Fibroblast of lung (primary cell): ENCODE results near the gene MAT2A. TPM values are rescaled to one million over a fixed set of nuclear protein-coding genes. Genes with fewer than 3 reads are reported as not detected.

Source experiments
- DNase-seq, 2 donors: peaks; one replicate each; pipeline versions ENCODE4 v3.0.0 to v3.0.0-alpha.2; 2010; ENCODE audit warnings: low read depth in 2 of 2
- H2AFZ ChIP-seq: 2 replicates; pipeline ENCODE4 v1.5.1; 2012; ENCODE audit warnings: low read length, control low read depth, inconsistent platforms
- H3K27ac ChIP-seq: 2 replicates; pipeline ENCODE4 v1.5.1; 2011; ENCODE audit warnings: low read length, control low read depth; ENCODE audit not compliant: insufficient read depth
- H3K27me3 ChIP-seq: 2 replicates; pipeline ENCODE4 v1.5.1; 2011; ENCODE audit warnings: mild to moderate bottlenecking, low read length; ENCODE audit not compliant: control insufficient read depth, insufficient read depth
- H3K36me3 ChIP-seq: 2 replicates; pipeline ENCODE4 v1.5.1; 2011; ENCODE audit warnings: low read length; ENCODE audit not compliant: control insufficient read depth, insufficient read depth
- H3K4me1 ChIP-seq: 2 replicates; pipeline ENCODE4 v1.5.1; 2011; ENCODE audit warnings: low read length; ENCODE audit not compliant: control insufficient read depth, insufficient read depth; ENCODE audit errors: extremely low read depth
- H3K4me2 ChIP-seq: 2 replicates; pipeline ENCODE4 v1.5.1; 2011; ENCODE audit warnings: low read length, control low read depth; ENCODE audit not compliant: insufficient read depth; ENCODE audit errors: extremely low read depth
- H3K4me3 ChIP-seq, 4 experiments: fragments of 200-600 bp in 1 of 4; sonication (generic) in 1 of 4; replicated peaks in 1 of 4; 2 replicates each; pipeline ENCODE4 v1.5.1; 2011 to 2016; ENCODE audit warnings: low read length in 4 of 4, low read depth in 3 of 4, mild to moderate bottlenecking in 3 of 4, control low read depth in 2 of 4, inconsistent platforms in 1 of 4, mixed read lengths in 1 of 4; ENCODE audit not compliant: insufficient read depth in 1 of 4; ENCODE audit errors: control extremely low read depth in 1 of 4
- H3K79me2 ChIP-seq: 2 replicates; pipeline ENCODE4 v1.5.1; 2012; ENCODE audit warnings: mild to moderate bottlenecking, low read length, inconsistent platforms; ENCODE audit not compliant: control insufficient read depth, insufficient read depth
- H3K9ac ChIP-seq: 2 replicates; pipeline ENCODE4 v1.5.1; 2011; ENCODE audit warnings: mild to moderate bottlenecking, low read length, control low read depth; ENCODE audit not compliant: insufficient read depth
- H3K9me3 ChIP-seq: 2 replicates; pipeline ENCODE4 v1.5.1; 2012; ENCODE audit warnings: low read depth, low read length; ENCODE audit not compliant: control insufficient read depth, insufficient read depth
- H4K20me1 ChIP-seq: 2 replicates; pipeline ENCODE4 v1.5.1; 2011; ENCODE audit warnings: low read length; ENCODE audit not compliant: control insufficient read depth, insufficient read depth; ENCODE audit errors: extremely low read depth
- CTCF ChIP-seq, 2 donors: IDR thresholded peaks in 1 of 2; conservative IDR thresholded peaks in 1 of 2; 1 replicate in 1 of 2; 2 replicates in 1 of 2; pipeline ENCODE4 v1.5.1; 2011 to 2012; ENCODE audit warnings: low read length in 2 of 2, control low read depth in 1 of 2, inconsistent platforms in 1 of 2, low read depth in 1 of 2, mild to moderate bottlenecking in 1 of 2
- EZH2 ChIP-seq: IDR thresholded peaks from 2 replicates; pipeline ENCODE4 v1.5.1; 2012; ENCODE audit warnings: low read length, control low read depth, mild to moderate bottlenecking; ENCODE audit errors: missing control alignments
- polyA plus RNA-seq, 2 donors: library from polyadenylated mRNA; depleted of rRNA in 1 of 2; stranded (reverse) in 1 of 2; unstranded in 1 of 2; fragments of >200 nt; gene quantifications; 2 replicates each; pipeline ENCODE4 v1.2.1, GENCODE V29; 2011 to 2012; ENCODE audit warnings: missing spikeins in 1 of 2
- total RNA-seq: library from RNA; depleted of rRNA; stranded (reverse); fragments of >200 nt; gene quantifications from 2 replicates; pipeline ENCODE4 v1.2.1, GENCODE V29; 2014

Gene MAT2A
- total and polyA plus RNA-seq, 2 donors (not counting 1 experiment from before 2014, with no cell fraction given), result 270 to 334 TPM

DNA sequence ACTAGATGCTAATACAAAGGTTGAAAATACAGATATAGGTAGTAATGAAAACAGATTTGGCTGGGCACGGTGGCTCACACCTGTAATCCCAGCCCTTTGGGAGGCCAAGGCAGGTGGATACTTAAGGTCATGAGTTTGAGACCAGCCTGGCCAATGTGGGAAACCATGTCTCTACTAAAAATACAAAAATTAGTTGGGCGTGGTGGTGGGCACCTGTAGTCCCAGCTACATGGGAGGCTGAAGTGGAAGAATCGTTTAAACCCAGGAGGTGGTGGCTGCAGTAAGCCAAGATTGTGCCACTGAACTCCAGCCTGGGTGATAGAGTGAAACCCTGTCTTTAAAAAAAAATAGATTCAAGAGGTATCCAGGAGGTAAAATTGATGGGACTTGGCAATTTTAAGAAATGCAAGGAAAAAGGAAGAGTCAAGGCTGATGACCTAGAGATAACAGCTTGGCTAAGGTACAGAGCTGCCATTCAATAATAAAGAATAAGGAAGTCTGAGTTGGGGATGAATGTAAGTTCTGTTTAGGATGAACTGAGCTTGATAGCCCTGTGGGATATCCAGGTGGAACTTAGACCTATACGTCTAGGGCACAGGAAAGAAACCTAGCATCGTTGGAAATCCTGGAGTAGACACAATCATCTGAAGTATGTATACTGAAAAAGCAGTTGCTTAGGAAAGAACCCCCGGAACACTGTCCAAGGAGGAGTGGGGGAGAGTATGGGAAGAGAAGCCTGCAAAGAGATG, 9.1 kb downstream of the MAT2A start:
- TF ChIP-seq CTCF (conservative IDR thresholded peaks at IDR 0.05 in 1 of 2, IDR thresholded peaks at IDR 0.05 in 1 of 2; ENCODE audit: low read depth in 1 of 2, low read length in 2 of 2), result no peak
- TF ChIP-seq EZH2, result no peak
- no peak overlapping the region for H3K27ac ChIP-seq

DNA sequence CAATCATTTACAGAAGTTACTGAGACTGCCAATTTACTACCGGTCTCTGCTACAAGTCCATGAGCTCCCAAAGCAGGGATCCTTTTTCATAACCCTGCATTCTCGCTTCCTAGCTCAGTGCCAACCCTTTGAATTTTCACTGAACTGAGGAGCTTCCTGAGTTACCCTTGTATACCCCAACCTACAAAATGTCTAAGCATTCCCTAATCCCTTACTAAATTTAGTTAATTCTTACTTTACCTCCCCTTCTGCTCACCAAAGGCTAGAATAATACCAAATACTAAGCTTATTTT, 9.6 kb downstream of the MAT2A start:
- no peaks in the 10 kb centered on the region for H4K20me1 ChIP-seq
- no peak overlapping the region for H3K9ac ChIP-seq
- H3K27ac ChIP-seq, result no peak overlapping the region
- no peak overlapping the region for H3K4me3 ChIP-seq
- no peaks in the 10 kb centered on the region for H3K79me2 ChIP-seq
- no peak overlapping the region for H2AFZ ChIP-seq
- no peak for TF ChIP-seq CTCF (conservative IDR thresholded peaks at IDR 0.05 in 1 of 2, IDR thresholded peaks at IDR 0.05 in 1 of 2; ENCODE audit: low read depth in 1 of 2, low read length in 2 of 2)
- TF ChIP-seq EZH2, result no peak
- H3K4me2 ChIP-seq, result no peak overlapping the region
- no peak for DNase-seq
- no peaks in the 10 kb centered on the region for H3K9me3 ChIP-seq
- H3K4me1 ChIP-seq, result peaks cover 11% of the 10 kb centered on the region
- H3K36me3 ChIP-seq, result peaks cover 10% of the 10 kb centered on the region
- H3K27me3 ChIP-seq, result no peaks in the 10 kb centered on the region

More for the DNA sequence above, 9.1 kb downstream of the MAT2A start:
- H3K4me2 ChIP-seq, result no peak overlapping the region
- no peaks in the 10 kb centered on the region for H3K9me3 ChIP-seq
- peaks cover 11% of the 10 kb centered on the region for H3K36me3 ChIP-seq
- H2AFZ ChIP-seq, result no peak overlapping the region
- H3K4me1 ChIP-seq, result peaks cover 11% of the 10 kb centered on the region
- no peaks in the 10 kb centered on the region for H4K20me1 ChIP-seq
- no peak overlapping the region for H3K4me3 ChIP-seq
- H3K27me3 ChIP-seq, result no peaks in the 10 kb centered on the region
- peaks cover 3% of the 10 kb centered on the region for H3K79me2 ChIP-seq
- peak in 1 of 2 donors; percentile 45 for DNase-seq
- H3K9ac ChIP-seq, result no peak overlapping the region

- H2AFZ ChIP-seq, result no peak overlapping the region
- H3K9ac ChIP-seq, result no peak overlapping the region
- H3K27ac ChIP-seq, result no peak overlapping the region
- H4K20me1 ChIP-seq, result no peaks in the 10 kb centered on the region
- H3K79me2 ChIP-seq, result no peaks in the 10 kb centered on the region
- TF ChIP-seq EZH2, result no peak
- no peak for TF ChIP-seq CTCF (conservative IDR thresholded peaks at IDR 0.05 in 1 of 2, IDR thresholded peaks at IDR 0.05 in 1 of 2; ENCODE audit: low read depth in 1 of 2, low read length in 2 of 2)
- no peaks in the 10 kb centered on the region for H3K27me3 ChIP-seq
- H3K36me3 ChIP-seq, result peaks cover 11% of the 10 kb centered on the region
- peaks cover 11% of the 10 kb centered on the region for H3K4me1 ChIP-seq
- H3K9me3 ChIP-seq, result no peaks in the 10 kb centered on the region
- no peak overlapping the region for H3K4me2 ChIP-seq
- no peak overlapping the region for H3K4me3 ChIP-seq
- DNase-seq, result no peak
These were observed 10.1 kb downstream of the MAT2A start for GRCh38 chr2:85549095-85549494.
